ENCODE measurements around the gene ESCO1.
"Not testable (repeated sequence)": the region's sequence is repeated elsewhere in the genome, so short reads cannot be mapped to it uniquely, and the experiment has no call there.

The ESCO1 gene

DNA sequence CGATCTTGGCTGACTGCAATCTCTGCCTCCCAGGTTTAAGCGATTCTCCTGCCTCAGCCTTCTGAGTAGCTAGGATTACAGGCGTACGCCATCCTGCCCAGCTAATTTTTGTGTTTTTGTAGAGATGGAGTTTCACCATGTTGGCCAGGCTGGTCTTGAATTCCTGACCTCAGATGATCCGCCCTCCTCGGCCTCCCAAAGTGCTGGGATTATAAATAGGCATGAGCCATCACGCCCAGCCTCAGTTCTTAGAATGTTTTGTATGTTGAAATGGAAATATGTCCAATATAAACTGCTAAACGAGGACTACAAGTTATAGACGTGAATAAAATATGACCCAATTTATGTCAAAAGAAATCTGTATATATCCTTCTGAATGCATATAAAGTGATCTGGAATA is 21.1 kb upstream of the ESCO1 start:
- no CpG with 5 or more reads among the region's 9 CpGs for WGBS, 2 donors (ENCODE audit: extremely low coverage in 2 of 2, insufficient read length in 2 of 2, insufficient replicate concordance in 1 of 2)
- H4K8ac ChIP-seq (ENCODE audit: low read depth, low read length); H3K14ac ChIP-seq (ENCODE audit: low read length); H2BK5ac ChIP-seq (ENCODE audit: low read length); H4K91ac ChIP-seq (ENCODE audit: low read depth, low read length, poor library complexity); H2BK15ac ChIP-seq (ENCODE audit: low read length); H3K4me2 ChIP-seq (ENCODE audit: insufficient read depth, low read length, poor library complexity, severe bottlenecking); H3K23ac ChIP-seq (ENCODE audit: low read depth, low read length, poor library complexity); H3K4ac ChIP-seq (ENCODE audit: low read length); H2AK5ac ChIP-seq (ENCODE audit: low read depth, low read length); H2AFZ ChIP-seq (ENCODE audit: low read length); H2BK120ac ChIP-seq (ENCODE audit: low read depth, low read length); H3K9ac ChIP-seq (ENCODE audit: low read depth, low read length, poor library complexity); DNase-seq (ENCODE audit: low spot score); H3K4me3 ChIP-seq (ENCODE audit: low read length in 2 of 2); H2BK12ac ChIP-seq (ENCODE audit: low read length); H3K27ac ChIP-seq (replicated peaks; ENCODE audit: low read length); H3K79me1 ChIP-seq (ENCODE audit: low read depth, low read length); H3K18ac ChIP-seq (ENCODE audit: low read length); H3K27me3 ChIP-seq (ENCODE audit: control insufficient read depth in 3 of 3, insufficient read depth in 3 of 3, low read depth in 1 of 3, low read length in 3 of 3); H3K4me1 ChIP-seq (ENCODE audit: control insufficient read depth in 2 of 2, insufficient read depth in 1 of 2, low read depth in 1 of 2, low read length in 2 of 2): not testable (repeated sequence)
- H3K36me3 ChIP-seq (replicated peaks in 1 of 2; ENCODE audit: control insufficient read depth in 2 of 2, insufficient read depth in 2 of 2, low read length in 2 of 2) = peaks cover 14 to 96% of the 10 kb centered on the region in 2 donors
- peaks cover 0 to 15% of the 10 kb centered on the region in 2 donors for H3K9me3 ChIP-seq (replicated peaks in 1 of 2; ENCODE audit: control insufficient read depth in 2 of 2, insufficient read depth in 1 of 2, low read depth in 1 of 2, low read length in 2 of 2)

GRCh38 chr18:21612125-21613039 is 11.9 kb upstream of the ESCO1 start, which contains the start of gene SNRPD1:
Gene SNRPD1, plus strand, starts transcription at chr18:21612314. Its CDS starts 116 bp downstream, at chr18:21612430.
- Histone ChIP-seq H3K18ac (ENCODE audit: low read length) (peak within 1 kb of the TSS; percentile 98), H3K9me3 (replicated peaks in 1 of 2; ENCODE audit: control insufficient read depth in 2 of 2, insufficient read depth in 1 of 2, low read depth in 1 of 2, low read length in 2 of 2) (peaks cover 0 to 23% of the 10 kb centered on the region in 2 donors), H2BK120ac (ENCODE audit: low read depth, low read length) (no peak within 1 kb of the TSS), H2BK12ac (ENCODE audit: low read length) (peak within 1 kb of the TSS; percentile 22), H4K91ac (ENCODE audit: low read depth, low read length, poor library complexity) (peak within 1 kb of the TSS; percentile 30), H3K14ac (ENCODE audit: low read length) (peak within 1 kb of the TSS; percentile 89), H3K4me3 (ENCODE audit: low read length in 2 of 2) (peak within 1 kb of the TSS; percentile 91 to 94), H3K27ac (replicated peaks; ENCODE audit: low read length) (peak within 1 kb of the TSS; percentile 90), H3K27me3 (ENCODE audit: control insufficient read depth in 3 of 3, insufficient read depth in 3 of 3, low read depth in 1 of 3, low read length in 3 of 3) (no peaks in the 10 kb centered on the region), H3K36me3 (replicated peaks in 1 of 2; ENCODE audit: control insufficient read depth in 2 of 2, insufficient read depth in 2 of 2, low read length in 2 of 2) (peaks cover 6 to 42% of the 10 kb centered on the region in 2 donors), H2BK15ac (ENCODE audit: low read length) (no peak within 1 kb of the TSS), H3K4me1 (ENCODE audit: control insufficient read depth in 2 of 2, insufficient read depth in 1 of 2, low read depth in 1 of 2, low read length in 2 of 2) (peaks cover 2 to 4% of the 10 kb centered on the region in 2 donors), H3K79me1 (ENCODE audit: low read depth, low read length) (no peaks in the 10 kb centered on the region), H3K4ac (ENCODE audit: low read length) (no peak within 1 kb of the TSS), H4K8ac (ENCODE audit: low read depth, low read length) (no peak within 1 kb of the TSS), H3K9ac (ENCODE audit: low read depth, low read length, poor library complexity) (peak within 1 kb of the TSS; percentile 86), H3K4me2 (ENCODE audit: insufficient read depth, low read length, poor library complexity, severe bottlenecking) (peak within 1 kb of the TSS; percentile 42), H3K23ac (ENCODE audit: low read depth, low read length, poor library complexity) (peak within 1 kb of the TSS; percentile 95), H2BK5ac (ENCODE audit: low read length) (peak within 1 kb of the TSS; percentile 87), H2AFZ (ENCODE audit: low read length) (peak within 1 kb of the TSS; percentile 89), H2AK5ac (ENCODE audit: low read depth, low read length) (no peak within 1 kb of the TSS)
- WGBS, 2 donors (ENCODE audit: extremely low coverage in 2 of 2, insufficient read length in 2 of 2, insufficient replicate concordance in 1 of 2) = no CpG with 5 or more reads among the region's 59 CpGs
- DNase-seq (ENCODE audit: low spot score) = peak; percentile 84

DNA sequence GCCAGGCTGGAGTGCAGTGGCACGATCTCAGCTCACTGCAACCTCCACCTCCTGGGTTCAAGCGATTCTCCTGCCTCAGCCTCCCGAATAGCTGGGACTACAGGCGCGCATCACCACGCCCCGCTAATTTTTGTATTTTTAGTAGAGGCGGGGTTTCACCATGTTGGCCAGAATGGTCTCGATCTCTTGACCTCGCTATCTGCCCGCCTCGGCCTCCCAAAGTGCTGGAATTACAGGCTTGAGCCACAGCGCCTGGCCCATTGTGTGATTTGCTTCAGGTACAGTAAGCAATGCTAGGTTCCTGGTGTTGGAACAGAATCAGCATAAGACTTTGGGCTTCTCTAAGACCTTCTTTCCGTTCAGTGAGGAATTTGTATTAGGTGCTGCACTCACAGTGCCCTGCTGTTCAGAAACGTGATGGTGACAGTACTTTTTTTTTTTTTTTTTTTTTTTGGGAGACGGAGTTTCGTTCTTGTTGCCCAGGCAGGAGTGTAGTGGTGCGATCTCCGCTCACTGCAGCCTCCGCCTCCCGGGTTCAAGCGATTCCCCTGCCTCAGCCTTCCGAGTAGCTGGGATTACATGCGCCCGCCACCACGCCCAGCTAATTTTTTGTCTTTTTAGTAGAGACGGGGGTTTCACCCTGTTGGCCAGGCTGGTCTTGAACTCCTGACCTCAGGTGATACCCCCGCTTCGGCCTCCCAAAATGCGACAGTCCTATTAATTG is 11.1 kb upstream of the ESCO1 start:
- Histone ChIP-seq H3K9me3 (replicated peaks in 1 of 2; ENCODE audit: control insufficient read depth in 2 of 2, insufficient read depth in 1 of 2, low read depth in 1 of 2, low read length in 2 of 2) (peaks cover 0 to 18% of the 10 kb centered on the region in 2 donors), H2AFZ (ENCODE audit: low read length) (peak overlapping the region; percentile 89), H3K4me3 (ENCODE audit: low read length in 2 of 2) (peak overlapping the region in 1 of 2 donors; percentile 91), H3K36me3 (replicated peaks in 1 of 2; ENCODE audit: control insufficient read depth in 2 of 2, insufficient read depth in 2 of 2, low read length in 2 of 2) (peaks cover 3 to 34% of the 10 kb centered on the region in 2 donors)
- not testable (repeated sequence) for DNase-seq (ENCODE audit: low spot score); H2BK5ac ChIP-seq (ENCODE audit: low read length); H3K14ac ChIP-seq (ENCODE audit: low read length); H4K91ac ChIP-seq (ENCODE audit: low read depth, low read length, poor library complexity); H3K9ac ChIP-seq (ENCODE audit: low read depth, low read length, poor library complexity); H3K79me1 ChIP-seq (ENCODE audit: low read depth, low read length); H3K27ac ChIP-seq (replicated peaks; ENCODE audit: low read length); H4K8ac ChIP-seq (ENCODE audit: low read depth, low read length); H3K4me2 ChIP-seq (ENCODE audit: insufficient read depth, low read length, poor library complexity, severe bottlenecking); H2AK5ac ChIP-seq (ENCODE audit: low read depth, low read length); H3K4me1 ChIP-seq (ENCODE audit: control insufficient read depth in 2 of 2, insufficient read depth in 1 of 2, low read depth in 1 of 2, low read length in 2 of 2); H3K27me3 ChIP-seq (ENCODE audit: control insufficient read depth in 3 of 3, insufficient read depth in 3 of 3, low read depth in 1 of 3, low read length in 3 of 3); H2BK12ac ChIP-seq (ENCODE audit: low read length); H3K4ac ChIP-seq (ENCODE audit: low read length); H3K23ac ChIP-seq (ENCODE audit: low read depth, low read length, poor library complexity); H2BK120ac ChIP-seq (ENCODE audit: low read depth, low read length); H2BK15ac ChIP-seq (ENCODE audit: low read length); H3K18ac ChIP-seq (ENCODE audit: low read length)
- no CpG with 5 or more reads among the region's 30 CpGs for WGBS, 2 donors (ENCODE audit: extremely low coverage in 2 of 2, insufficient read length in 2 of 2, insufficient replicate concordance in 1 of 2)

GRCh38 chr18:21605213-21605612 is 4.7 kb upstream of the ESCO1 start:
- H3K4me3 ChIP-seq (ENCODE audit: low read length in 2 of 2) = no peak overlapping the region
- no peak for DNase-seq (ENCODE audit: low spot score)
- H3K9me3 ChIP-seq (replicated peaks in 1 of 2; ENCODE audit: control insufficient read depth in 2 of 2, insufficient read depth in 1 of 2, low read depth in 1 of 2, low read length in 2 of 2) = no peaks in the 10 kb centered on the region
- no peak overlapping the region for H3K27ac ChIP-seq (replicated peaks; ENCODE audit: low read length)
- H3K27me3 ChIP-seq (ENCODE audit: control insufficient read depth in 3 of 3, insufficient read depth in 3 of 3, low read depth in 1 of 3, low read length in 3 of 3) = no peaks in the 10 kb centered on the region
- no peak overlapping the region for H2BK12ac ChIP-seq (ENCODE audit: low read length)
- H3K14ac ChIP-seq (ENCODE audit: low read length) = no peak overlapping the region
- no peak overlapping the region for H3K4me2 ChIP-seq (ENCODE audit: insufficient read depth, low read length, poor library complexity, severe bottlenecking)
- peaks cover 0 to 2% of the 10 kb centered on the region in 2 donors for H3K4me1 ChIP-seq (ENCODE audit: control insufficient read depth in 2 of 2, insufficient read depth in 1 of 2, low read depth in 1 of 2, low read length in 2 of 2)
- H4K91ac ChIP-seq (ENCODE audit: low read depth, low read length, poor library complexity) = no peak overlapping the region
- no peaks in the 10 kb centered on the region for H3K79me1 ChIP-seq (ENCODE audit: low read depth, low read length)
- H4K8ac ChIP-seq (ENCODE audit: low read depth, low read length) = no peak overlapping the region
- no peak overlapping the region for H2AK5ac ChIP-seq (ENCODE audit: low read depth, low read length)
- H3K18ac ChIP-seq (ENCODE audit: low read length) = no peak overlapping the region
- no peak overlapping the region for H2BK15ac ChIP-seq (ENCODE audit: low read length)
- peak overlapping the region; percentile 74 for H2AFZ ChIP-seq (ENCODE audit: low read length)
- no peak overlapping the region for H3K23ac ChIP-seq (ENCODE audit: low read depth, low read length, poor library complexity)
- no peak overlapping the region for H3K9ac ChIP-seq (ENCODE audit: low read depth, low read length, poor library complexity)
- no peaks in the 10 kb centered on the region for H3K36me3 ChIP-seq (replicated peaks in 1 of 2; ENCODE audit: control insufficient read depth in 2 of 2, insufficient read depth in 2 of 2, low read length in 2 of 2)
- no peak overlapping the region for H2BK120ac ChIP-seq (ENCODE audit: low read depth, low read length)
- no peak overlapping the region for H3K4ac ChIP-seq (ENCODE audit: low read length)
- no peak overlapping the region for H2BK5ac ChIP-seq (ENCODE audit: low read length)
